ENCODE measurements around the gene TPSB2.
"Not testable (repeated sequence)": the region's sequence is repeated elsewhere in the genome, so short reads cannot be mapped to it uniquely, and the experiment has no call there.

Gene TPSB2

DNA sequence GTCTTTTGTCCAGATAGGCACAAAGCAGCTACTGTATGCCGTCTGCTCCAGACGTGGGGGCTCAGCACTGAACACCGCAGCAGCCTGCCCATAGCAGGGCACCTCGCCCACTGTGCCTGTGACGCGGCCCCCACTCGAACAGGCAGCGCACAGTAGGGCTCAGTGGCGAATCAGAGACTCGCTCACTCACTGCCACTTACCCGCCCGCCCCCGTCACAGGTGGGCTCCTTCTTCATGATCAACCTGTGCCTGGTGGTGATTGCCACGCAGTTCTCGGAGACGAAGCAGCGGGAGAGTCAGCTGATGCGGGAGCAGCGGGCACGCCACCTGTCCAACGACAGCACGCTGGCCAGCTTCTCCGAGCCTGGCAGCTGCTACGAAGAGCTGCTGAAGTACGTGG lies 28.5 kb downstream of the TPSB2 start:
- no peak for DNase-seq (ENCODE audit: low read depth, low spot score)

DNA sequence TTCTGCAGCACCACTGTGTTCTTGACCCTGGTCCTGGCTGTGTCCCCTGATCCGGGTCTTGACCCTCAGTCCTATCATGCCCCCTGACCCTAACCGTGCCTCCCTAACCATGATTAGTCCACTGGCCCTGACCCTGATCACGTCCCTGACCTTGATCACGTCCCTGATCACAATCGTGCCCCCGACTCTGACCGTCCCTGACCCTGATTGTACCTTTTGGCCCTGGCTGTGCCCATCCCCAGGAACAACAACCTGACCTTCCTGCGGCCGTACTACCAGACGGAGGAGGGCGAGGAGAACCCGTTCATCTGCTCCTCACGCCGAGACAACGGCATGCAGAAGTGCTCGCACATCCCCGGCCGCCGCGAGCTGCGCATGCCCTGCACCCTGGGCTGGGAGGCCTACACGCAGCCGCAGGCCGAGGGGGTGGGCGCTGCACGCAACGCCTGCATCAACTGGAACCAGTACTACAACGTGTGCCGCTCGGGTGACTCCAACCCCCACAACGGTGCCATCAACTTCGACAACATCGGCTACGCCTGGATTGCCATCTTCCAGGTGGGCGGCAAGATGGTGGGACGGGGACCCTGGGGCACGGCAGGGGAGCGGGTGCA lies 29.9 kb downstream of the TPSB2 start:
- no peak for DNase-seq (ENCODE audit: low read depth, low spot score)

DNA sequence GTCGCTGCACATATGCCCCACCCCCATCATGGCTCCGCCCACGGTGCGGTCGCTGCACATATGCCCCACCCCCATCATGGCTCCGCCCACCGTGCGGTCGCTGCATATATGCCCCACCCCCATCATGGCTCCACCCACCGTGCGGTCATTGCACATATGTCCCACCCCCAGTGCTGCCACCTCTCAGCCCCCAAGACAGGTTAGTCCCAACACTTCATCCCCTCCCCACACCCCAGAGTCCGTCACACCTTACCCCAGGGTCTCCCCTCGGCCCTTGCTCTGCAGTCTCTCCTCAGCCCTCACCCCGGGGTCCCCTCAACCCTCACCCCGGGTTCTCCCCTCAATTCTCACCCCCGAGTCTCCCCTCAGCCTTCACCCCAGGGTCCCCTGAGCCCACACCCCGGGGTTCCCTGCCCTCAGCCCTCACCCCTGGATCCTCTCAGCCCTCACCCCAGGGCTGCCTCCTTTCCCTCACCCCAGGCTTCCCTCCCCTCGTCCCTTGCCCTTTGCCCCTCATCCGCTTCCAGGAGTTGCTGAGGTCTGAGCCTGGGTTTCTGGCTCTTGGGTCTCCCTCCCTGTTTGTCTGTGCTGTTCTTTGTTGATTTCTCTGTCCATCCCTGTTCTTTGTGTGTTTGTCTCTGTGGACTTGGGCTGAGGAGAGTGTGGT lies 30.5 kb downstream of the TPSB2 start:
- DNase-seq (ENCODE audit: low read depth, low spot score): no peak

DNA sequence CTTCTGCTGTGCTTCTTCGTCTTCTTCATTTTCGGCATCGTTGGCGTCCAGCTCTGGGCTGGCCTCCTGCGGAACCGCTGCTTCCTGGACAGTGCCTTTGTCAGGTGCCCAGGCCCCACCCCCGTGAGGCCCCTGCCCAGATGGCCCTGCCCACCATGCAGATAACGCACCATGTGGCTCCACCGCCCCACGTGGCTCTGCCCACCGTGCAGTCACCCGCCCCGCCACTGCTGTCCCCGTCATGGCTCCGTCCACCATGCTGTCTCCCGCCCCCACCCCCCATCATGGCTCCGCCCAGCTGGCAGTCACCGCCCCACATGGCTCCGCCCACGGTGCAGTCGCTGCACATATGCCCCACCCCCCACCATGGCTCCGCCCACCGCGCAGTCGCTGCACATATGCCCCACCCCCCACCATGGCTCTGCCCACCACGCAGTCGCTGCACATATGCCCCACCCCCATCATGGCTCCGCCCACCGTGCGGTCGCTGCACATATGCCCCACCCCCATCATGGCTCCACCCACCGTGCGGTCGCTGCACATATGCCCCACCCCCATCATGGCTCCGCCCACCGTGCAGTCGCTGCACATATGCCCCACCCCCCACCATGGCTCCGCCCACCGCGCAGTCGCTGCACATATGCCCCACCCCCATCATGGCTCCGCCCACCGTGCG lies 31.2 kb downstream of the TPSB2 start:
- DNase-seq (ENCODE audit: low read depth, low spot score): not testable (repeated sequence)

DNA sequence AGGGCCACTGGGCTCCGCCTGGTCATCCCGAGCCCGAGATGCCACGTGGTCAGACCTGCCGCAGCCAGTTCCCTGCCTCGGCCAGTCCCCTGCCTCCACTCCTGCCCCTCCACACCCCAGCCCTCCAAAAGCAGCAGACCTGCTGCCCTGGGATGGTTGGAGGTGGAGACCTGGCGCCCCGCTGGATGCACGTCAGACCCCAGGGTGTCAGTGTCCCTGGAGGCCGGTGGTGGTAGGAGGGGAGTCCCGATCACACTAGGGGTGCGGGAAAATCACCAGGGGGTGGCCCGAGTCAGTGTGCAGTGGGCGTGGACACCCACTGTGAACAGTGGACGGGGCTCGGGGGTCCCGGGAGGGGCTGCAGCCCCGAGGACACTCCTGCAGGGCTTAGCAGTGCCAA lies 31.8 kb downstream of the TPSB2 start:
- no peak for DNase-seq (ENCODE audit: low read depth, low spot score)

DNA sequence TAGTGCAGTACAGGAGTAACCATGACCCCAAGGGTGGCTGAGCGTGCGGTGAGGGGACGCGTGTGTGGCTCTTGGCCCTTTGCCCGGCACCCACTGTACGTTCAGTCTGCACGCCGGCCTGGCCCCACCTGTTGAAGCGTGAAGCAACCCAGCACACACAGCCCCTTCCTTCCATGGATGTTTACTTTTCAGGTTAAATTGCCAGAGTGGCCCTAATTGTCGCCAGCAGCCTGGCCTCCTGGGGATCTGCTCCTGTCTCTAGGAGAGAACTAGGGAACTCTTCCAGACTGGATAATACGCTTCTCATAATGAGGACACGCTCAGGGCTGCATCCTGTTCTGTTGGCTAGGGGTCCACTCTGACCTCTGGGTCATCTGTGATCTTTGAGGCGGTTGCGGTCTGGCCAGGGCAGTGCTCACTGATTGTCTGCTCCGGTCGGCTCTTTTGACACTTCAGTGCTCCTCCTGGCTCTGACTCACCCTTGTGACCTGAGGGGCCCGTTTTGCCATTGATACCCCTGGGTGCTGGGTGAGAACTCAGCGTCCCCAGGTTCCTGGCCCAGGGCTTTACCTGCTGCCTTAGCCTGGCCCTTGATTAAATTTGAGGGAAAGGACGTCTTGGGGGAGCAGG lies 32.6 kb downstream of the TPSB2 start:
- DNase-seq (ENCODE audit: low read depth, low spot score): no peak

DNA sequence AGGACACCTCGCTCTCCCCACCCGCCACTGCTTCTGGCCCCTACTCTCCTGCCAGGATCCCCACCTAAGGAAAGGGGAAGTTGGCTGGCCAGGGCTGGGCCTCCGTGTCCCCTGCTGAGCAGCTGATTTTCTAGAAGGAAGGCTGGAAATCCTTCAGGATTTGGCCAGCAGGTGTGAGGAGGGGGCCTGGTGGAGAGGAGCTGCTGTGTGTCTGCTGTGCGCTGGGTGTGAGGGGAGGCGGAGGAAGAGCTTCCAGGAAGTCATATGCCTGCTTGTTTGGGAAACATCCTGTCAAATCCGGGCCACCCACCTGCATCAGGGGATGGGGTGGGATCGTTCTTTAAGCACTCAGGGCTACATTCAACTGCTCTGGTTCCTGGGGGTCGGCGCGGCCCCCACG lies 33.5 kb downstream of the TPSB2 start:
- no peak for DNase-seq (ENCODE audit: low read depth, low spot score)

DNA sequence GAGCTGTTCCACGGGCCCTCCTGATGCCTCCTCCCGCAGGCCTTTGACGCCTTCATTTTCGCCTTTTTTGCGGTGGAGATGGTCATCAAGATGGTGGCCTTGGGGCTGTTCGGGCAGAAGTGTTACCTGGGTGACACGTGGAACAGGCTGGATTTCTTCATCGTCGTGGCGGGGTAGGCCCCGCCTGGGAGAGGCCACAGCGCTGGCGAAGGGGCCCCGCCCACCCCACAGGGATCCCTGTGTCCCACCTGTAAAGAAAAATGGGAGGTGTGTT lies 34.7 kb downstream of the TPSB2 start:
- DNase-seq (ENCODE audit: low read depth, low spot score): no peak

DNA sequence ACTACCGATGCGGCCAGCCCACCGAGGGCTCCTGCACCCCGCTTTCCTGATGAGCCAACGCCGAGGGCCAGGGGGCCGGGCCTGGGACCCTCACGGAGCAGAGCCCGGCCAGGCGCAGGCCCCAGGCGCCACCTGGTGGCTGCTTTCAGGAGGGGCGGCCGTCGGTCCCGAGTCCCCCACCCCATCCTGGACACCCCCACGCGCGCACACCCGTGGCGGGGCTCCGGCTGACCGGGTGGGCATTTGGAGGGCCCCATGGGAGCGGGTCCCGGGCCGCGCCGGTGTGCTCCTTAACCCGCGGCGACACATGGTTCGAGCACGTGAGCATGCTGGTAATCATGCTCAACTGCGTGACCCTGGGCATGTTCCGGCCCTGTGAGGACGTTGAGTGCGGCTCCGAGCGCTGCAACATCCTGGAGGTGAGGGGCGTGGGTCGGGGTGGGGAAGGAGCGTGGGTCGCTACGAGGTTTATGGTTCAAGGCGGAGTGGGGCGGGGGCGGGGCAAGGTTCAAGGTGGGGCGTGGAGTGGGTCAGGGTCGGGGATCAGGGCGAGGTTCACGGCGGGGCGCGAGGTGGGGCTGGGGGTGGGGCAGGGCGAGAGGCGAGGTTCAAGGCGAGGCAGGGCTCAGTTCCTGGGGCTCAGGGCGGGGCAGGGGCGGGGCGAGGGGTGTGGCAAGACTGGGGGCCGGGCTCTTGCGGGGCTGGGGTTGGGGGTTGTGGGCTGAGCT lies 35.2 kb downstream of the TPSB2 start:
- DNase-seq (ENCODE audit: low read depth, low spot score): no peak

DNA sequence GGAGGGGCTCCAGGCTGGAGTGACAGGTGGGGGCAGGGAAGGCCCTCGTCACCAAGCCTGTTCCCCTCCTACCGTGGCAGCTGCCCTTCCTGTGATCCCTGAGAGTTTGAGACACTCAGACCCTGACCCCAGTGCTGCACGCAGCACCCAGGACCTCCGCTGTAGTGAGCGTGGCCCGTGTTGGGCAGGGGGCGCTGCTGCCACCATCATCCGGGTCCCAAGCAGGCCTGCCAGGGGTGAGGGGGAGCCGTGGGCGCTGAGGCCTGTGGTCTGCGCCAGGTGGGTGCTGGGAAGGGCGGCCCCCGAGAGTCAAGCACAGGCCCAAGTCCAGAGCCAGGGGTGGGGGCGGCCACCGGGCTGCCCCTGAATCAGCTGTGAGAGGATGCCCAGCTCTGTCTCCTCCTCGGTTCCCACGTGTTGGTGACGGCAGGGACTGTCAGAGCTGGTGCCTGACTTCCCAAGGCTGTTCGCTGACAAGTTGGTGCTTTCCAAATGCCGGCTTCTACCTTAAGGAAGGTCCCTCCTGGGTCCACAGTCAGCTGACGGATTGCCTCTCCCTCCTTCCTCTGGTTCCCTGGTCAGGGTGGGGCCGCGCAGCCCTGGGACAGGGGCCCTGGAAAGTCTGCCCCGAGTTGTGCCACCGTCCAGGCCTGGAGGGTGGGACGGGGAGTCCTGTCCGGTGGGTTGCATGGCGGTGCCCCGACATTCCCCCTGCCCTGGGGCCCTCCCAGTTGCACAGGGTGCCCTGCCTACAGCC lies 36.0 kb downstream of the TPSB2 start:
- DNase-seq (ENCODE audit: low read depth, low spot score): no peak

DNA sequence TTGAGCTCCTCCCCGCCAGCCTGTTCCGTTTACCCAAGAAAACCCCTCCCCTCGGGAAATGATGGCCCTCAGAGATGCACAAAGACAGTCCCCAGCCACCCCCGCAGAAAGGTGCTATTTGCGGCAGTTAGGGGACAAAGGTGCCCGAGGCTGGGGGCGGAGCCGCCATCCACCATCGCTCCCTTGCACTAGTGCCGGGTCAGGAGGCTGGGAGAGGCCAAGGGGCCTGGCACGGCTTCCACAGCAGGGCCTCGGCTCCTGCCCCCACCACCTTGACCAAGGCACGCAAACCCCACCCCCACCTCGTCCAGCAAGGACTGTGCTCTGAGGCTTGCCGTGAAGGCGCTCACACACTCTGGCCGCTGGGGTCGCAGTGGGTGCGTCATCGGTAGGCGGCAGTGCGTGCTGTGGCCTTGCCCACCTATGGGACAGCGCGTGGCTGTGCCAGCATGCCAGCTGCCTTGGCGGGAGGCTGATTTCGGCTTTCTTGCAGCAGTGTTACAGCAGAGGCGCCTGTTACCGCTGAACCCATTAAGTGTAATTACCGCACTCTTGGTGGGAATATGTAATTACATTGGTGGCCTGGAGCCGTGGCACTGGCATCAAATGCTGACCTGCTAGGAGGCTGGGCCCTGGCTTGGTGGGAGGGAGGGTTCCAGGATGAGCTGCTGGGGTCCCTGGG lies 36.7 kb downstream of the TPSB2 start:
- DNase-seq (ENCODE audit: low read depth, low spot score): no peak

DNA sequence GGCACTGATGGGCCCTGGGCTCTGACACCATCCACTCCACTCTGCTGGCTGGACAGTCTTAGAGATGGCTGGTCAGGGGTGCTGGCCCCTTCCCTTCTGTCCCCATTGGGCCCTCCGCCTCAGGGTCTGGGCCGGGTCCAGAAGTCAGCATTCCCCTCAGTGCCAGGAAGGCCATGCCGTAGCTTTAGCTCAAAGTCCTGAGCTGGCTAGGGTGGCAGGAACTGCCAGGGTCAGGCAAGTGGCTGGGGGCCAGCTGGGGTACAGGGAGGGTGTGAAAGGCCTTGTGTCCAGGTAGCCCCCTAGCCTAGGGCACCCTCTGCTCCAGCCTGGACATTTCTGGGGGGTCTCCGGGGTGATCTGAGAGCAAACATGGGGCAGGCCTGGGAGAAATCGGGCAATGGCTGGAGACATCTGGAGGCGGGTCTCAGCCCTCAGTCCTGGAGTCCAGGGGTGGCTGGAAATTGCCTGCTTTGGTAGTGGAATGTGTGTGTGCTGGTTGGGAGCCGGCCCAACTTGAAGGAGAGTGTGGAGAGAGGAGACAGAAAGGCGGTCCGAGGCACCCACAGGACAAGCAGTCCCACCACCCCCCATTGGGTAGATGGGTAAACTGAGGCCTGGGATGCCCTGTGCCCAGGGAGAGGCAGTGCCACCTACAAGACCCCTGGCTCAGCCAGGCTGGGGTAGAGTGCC lies 37.5 kb downstream of the TPSB2 start:
- DNase-seq (ENCODE audit: low read depth, low spot score): no peak

DNA sequence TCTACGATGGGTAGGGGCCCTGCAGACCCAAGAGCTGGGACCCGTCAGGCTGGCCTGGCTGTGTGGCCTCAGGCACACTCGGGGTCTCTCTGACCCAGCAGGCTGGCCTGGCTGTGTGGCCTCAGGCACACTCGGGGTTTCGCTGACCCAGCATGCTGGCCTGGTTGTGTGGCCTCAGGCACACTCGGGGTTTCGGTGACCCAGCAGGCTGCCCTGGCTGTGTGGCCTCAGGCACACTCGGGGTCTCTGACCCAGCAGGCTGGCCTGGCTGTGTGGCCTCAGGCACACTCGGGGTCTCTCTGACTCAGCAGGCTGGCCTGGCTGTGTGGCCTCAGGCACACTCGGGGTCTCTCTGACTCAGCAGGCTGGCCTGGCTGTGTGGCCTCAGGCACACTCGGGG lies 39.2 kb downstream of the TPSB2 start:
- DNase-seq (ENCODE audit: low read depth, low spot score): not testable (repeated sequence)

DNA sequence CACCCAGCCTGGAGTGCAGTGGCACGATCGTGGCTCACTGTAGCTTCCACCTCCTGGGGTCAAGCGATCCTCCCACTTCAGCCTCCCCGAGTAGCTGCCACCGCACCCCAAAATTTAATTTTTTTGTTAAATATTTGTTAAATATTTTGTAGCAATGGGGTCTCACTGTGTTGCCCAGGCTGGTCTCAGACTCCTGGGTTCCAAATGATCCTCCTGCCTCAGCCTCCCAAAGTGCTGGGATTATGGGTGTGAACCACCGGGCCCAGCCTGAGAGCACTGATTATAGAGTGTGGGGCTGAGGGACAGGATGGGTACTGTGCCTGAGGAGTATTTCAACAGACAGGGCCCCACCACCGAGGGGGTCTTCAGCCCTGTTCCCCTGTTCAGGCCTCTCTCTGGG lies 40.5 kb downstream of the TPSB2 start:
- no peak for DNase-seq (ENCODE audit: low read depth, low spot score)

DNA sequence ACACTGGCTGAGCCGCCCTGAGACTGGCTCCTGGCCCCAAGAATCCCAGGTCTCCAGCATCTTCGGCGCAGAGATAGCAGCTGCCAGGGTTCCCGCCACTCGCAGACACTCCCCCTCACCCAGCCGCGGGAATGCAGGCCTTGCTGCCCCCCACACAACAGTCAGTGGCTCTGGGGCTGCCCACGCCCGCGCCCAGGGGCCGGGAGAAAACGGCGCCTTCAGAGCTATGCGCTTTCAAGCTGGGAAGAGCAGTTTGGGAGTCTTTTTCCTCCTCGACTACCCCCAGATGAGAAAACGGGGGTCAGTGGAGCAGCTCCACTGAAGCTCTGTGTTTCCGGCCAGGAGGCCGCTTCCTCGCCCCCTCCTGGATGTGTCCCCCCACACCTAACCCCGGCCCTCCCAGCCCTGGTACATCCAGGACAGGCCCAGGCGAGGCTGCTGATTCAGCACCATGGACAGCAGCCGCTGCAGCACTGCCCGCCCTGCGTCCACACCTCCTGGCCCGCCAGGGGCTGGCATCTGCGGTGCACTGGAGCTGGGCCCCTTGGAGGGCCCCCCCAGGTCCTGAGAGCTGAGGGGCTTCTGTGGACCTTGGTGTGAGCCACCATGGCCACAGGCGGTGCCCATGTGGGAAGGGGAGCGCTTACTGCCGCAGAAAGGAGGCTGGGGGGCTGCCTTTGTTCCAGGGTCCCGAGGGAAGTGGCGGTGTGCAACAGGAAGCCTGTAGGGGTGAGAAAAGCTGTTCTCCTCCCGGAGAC lies 41.4 kb downstream of the TPSB2 start:
- DNase-seq (ENCODE audit: low read depth, low spot score): no peak

DNA sequence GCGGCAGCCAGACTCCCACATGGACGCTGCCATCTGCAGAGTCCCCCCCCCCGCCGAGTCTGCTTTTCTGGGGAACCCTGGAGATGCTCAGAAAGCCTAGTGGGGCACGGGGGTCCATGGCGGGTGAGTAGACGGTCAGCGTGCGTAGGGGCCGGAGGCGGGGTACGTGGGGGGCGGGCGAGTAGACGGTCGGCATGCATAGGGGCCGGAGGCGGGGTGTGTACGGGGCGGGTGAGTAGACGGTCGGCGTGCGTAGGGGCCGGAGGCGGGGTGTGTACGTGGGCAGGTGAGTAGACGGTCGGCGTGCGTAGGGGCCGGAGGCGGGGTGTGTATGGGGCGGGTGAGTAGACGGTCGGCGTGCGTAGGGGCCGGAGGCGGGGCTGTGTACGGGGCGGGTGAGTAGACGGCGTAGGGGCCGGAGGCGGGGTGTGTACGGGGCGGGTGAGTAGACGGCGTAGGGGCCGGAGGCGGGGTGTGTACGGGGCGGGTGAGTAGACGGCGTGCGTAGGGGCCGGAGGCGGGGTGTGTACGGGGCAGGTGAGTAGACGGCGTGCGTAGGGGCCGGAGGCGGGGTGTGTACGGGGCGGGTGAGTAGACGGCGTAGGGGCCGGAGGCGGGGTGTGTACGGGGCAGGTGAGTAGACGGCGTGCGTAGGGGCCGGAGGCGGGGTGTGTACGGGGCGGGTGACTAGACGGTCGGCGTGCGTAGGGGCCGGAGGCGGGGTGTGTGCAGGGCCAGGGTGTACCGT lies 44.4 kb downstream of the TPSB2 start:
- not testable (repeated sequence) for DNase-seq (ENCODE audit: low read depth, low spot score)

DNA sequence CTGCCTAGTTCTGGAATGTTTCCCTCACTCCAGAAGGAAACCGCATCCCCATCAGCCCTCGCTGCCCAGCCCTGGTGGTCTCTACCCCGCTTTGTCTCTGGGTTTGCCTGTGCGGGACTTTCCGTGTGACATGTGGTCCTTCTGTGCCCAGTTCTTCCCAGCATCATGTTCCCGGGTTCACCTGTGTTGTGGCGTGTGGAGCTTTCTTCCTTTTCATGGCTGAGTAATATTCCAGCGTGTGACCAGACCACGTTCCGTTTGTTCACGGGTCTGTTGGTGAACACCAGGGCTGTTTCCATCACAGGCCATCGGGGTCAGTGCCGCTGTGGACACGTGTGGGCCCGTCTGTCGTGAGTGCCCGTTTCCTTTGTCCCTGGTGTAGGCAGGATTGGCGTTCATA lies 45.0 kb downstream of the TPSB2 start:
- no peak for DNase-seq (ENCODE audit: low read depth, low spot score)

DNA sequence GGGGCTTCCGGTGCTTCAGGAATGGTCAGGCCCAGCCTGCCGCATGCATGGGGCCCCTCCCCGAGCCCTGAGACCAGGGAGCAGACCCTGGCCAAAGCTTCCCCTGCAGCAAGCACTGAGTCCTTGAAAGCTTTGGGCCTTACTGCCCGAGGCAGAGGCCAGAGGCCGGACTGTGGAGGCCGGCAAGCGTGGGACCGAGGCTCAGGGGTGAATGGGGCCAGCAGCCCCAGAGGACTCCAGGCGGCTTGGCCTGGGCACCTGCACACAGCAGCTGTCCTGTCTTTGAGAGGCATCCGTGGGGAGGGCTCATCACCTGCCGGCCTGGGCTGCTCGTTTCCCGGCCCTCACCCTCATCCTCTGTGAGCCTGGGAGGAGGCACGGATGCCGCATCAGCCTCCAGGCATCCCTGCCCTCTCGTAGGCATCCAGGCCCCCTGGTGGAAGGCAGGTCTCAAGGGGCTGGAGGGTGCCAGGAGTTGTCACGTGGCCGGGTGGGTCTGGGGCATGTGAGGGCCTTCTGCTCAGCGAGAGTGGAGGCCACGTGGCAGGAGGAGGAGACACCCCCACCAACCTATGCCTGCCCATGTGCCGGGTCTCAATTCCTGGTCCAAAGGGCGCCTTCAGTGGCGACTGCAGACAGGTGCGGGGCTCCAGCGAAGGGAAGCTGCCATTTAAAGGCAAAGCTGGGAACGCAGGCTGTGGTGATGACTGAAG lies 45.7 kb downstream of the TPSB2 start:
- DNase-seq (ENCODE audit: low read depth, low spot score): no peak
